ENCODE results near the gene PTF1A. TPM values are rescaled to one million over a fixed set of nuclear protein-coding genes. Genes with fewer than 3 reads are reported as not detected.

The PTF1A gene, protein sequence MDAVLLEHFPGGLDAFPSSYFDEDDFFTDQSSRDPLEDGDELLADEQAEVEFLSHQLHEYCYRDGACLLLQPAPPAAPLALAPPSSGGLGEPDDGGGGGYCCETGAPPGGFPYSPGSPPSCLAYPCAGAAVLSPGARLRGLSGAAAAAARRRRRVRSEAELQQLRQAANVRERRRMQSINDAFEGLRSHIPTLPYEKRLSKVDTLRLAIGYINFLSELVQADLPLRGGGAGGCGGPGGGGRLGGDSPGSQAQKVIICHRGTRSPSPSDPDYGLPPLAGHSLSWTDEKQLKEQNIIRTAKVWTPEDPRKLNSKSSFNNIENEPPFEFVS
- not detected for total RNA-seq

- CTCF ChIA-PET = interaction anchor here (1.1 kb wide), 1 partner anchor 33 kb away, joined by 3 read pairs; no protein-coding TSS in a partner anchor
- no peak for ATAC-seq
- no peak for TF ChIP-seq CTCF (IDR thresholded peaks at IDR 0.05)
Measured at GRCh38 chr10:23191764-23192711, at the start of gene PTF1A. TSS of gene PTF1A (plus strand) at chr10:23192312. CDS start at chr10:23192531, 219 bp downstream.

DNA sequence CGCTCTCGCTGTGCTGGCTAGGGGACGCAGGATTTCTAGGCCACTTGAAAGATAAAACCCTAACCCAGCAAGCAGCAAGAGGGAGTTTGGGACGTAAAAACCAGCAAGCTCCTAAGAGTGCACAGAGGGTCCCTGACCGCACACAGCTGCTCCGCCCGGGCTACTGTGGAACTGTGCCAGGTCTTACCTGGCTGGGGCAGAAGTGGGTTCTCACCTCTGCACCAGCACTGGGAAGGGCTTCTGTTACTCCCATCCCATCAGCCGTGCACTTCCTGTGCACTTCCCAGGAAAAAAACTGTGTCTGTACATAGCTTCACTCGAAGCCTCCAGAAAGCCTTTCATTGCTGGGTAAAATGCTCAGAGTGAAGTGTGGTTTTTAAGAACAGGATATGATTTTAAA is 45.9 kb upstream of the PTF1A start:
- Mint-ChIP-seq H3K9me3 (no peaks in the 10 kb centered on the region), H3K4me3 (no peak overlapping the region), H3K36me3 (ENCODE audit: low read depth) (no peaks in the 10 kb centered on the region), H3K27ac (no peak overlapping the region), H3K4me1 (ENCODE audit: low read depth) (no peaks in the 10 kb centered on the region), H3K27me3 (peaks cover 10% of the 10 kb centered on the region)
- ATAC-seq = no peak
- no peak for DNase-seq
- POLR2A ChIA-PET = interaction anchor here (0.8 kb wide), 1 partner anchor 27 kb away, joined by 3 read pairs; no protein-coding TSS in a partner anchor
- CTCF ChIA-PET = interaction anchor here (1.3 to 3.8 kb wide), 2 partner anchors 12 to 14 kb away, joined by 3 to 20 read pairs; no protein-coding TSS in a partner anchor
- intact Hi-C loops (cut with micrococcal nuclease) = no loop called here
- TF ChIP-seq CTCF (IDR thresholded peaks at IDR 0.05) = no peak

More at GRCh38 chr10:23191764-23192711, at the start of gene PTF1A:
- POLR2A ChIA-PET = no interaction called here
- Mint-ChIP-seq H3K4me3 (no peak within 1 kb of the TSS), H3K4me1 (ENCODE audit: low read depth) (peaks cover 2% of the 10 kb centered on the region), H3K36me3 (ENCODE audit: low read depth) (no peaks in the 10 kb centered on the region), H3K27ac (no peak within 1 kb of the TSS), H3K9me3 (no peaks in the 10 kb centered on the region), H3K27me3 (peaks cover 64% of the 10 kb centered on the region)
- no peak for DNase-seq
- intact Hi-C loops (cut with micrococcal nuclease) = no loop called here

DNA sequence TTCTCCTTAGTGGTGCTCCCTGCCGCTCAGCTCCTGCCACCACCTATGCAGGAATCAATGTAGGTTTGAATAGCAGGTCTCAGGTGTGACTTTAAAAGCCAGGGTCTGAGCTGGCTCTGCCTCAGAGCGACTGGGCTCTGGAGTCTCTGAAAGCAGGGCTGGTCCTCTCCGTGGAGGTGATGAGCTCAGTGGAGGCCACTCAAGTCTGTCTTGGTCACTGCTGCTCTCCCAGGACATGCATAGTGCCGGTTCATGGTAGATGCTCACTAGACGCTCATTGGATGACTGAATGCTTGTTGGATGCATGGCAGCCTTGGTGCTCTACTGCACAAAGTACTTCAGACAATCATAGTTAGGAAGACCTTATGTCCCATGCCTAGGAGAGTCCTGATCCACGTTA is 45.1 kb upstream of the PTF1A start:
- no peak overlapping the region for H3K4me3 Mint-ChIP-seq
- H3K9me3 Mint-ChIP-seq = no peaks in the 10 kb centered on the region
- H3K4me1 Mint-ChIP-seq (ENCODE audit: low read depth) = no peaks in the 10 kb centered on the region
- no peak overlapping the region for H3K27ac Mint-ChIP-seq
- intact Hi-C loops (cut with micrococcal nuclease) = no loop called here
- ATAC-seq = no peak
- peaks cover 12% of the 10 kb centered on the region for H3K27me3 Mint-ChIP-seq
- DNase-seq = no peak
- TF ChIP-seq CTCF (IDR thresholded peaks at IDR 0.05) = no peak
- H3K36me3 Mint-ChIP-seq (ENCODE audit: low read depth) = no peaks in the 10 kb centered on the region
- ChIA-PET CTCF (interaction anchor here (1.3 to 3.8 kb wide), 2 partner anchors 11 to 13 kb away, joined by 3 to 20 read pairs; no protein-coding TSS in a partner anchor), POLR2A (interaction anchor here (0.8 kb wide), 1 partner anchor 28 kb away, joined by 3 read pairs; no protein-coding TSS in a partner anchor)

DNA sequence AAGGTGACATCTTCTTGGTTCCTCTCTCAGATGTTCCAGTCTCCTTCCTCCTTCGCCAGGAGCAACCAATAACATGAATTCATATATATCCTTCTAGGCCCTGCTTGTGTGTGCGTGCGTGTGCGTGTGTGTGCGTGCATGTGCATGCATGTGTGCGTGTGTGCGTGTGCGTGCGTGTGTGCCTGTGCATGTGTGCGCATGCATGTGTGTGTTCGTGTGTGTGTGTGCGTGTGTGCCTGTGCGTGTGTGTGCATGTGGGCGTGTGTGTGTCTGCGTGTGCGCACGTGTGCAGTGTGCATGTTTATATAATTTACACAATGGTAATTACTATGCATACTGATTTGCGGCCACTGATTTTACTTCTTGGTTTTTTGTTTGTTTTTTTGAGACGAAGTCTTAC is 43.9 kb upstream of the PTF1A start:
- H3K27ac Mint-ChIP-seq = no peak overlapping the region
- CTCF ChIA-PET = interaction anchor here (0.8 kb wide), 1 partner anchor 10 kb away, joined by 3 read pairs; no protein-coding TSS in a partner anchor
- POLR2A ChIA-PET = no interaction called here
- no peaks in the 10 kb centered on the region for H3K36me3 Mint-ChIP-seq (ENCODE audit: low read depth)
- DNase-seq (no peak), ATAC-seq (no peak)
- intact Hi-C loops (cut with micrococcal nuclease) = no loop called here
- no peak overlapping the region for H3K4me3 Mint-ChIP-seq
- no peak for TF ChIP-seq CTCF (IDR thresholded peaks at IDR 0.05)
- H3K4me1 Mint-ChIP-seq (ENCODE audit: low read depth) = no peaks in the 10 kb centered on the region
- peaks cover 10% of the 10 kb centered on the region for H3K27me3 Mint-ChIP-seq
- H3K9me3 Mint-ChIP-seq = no peaks in the 10 kb centered on the region

Measured in activated CD8-positive, alpha-beta T cell treated with anti-CD3 and anti-CD28 coated beads for 36 hours (primary cell).